Nephron (organoid): ENCODE data around the gene GSAP.

Experiments used
- H3K27ac Mint-ChIP-seq, 3 experiments: 2 replicates each; pipeline ENCODE4 v1.8.0; 2020; ENCODE audit warnings: mixed read lengths in 3 of 3, mild to moderate bottlenecking in 2 of 3, moderate library complexity in 1 of 3
- H3K27me3 Mint-ChIP-seq: 2 replicates; pipeline ENCODE4 v1.8.0; 2021; ENCODE audit warnings: low read depth, mild to moderate bottlenecking, moderate library complexity, mixed read lengths
- H3K36me3 Mint-ChIP-seq: 2 replicates; pipeline ENCODE4 v1.8.0; 2020; ENCODE audit warnings: low read depth, mixed read lengths
- H3K4me1 Mint-ChIP-seq: 2 replicates; pipeline ENCODE4 v1.8.0; 2020; ENCODE audit warnings: mixed read lengths
- H3K4me3 Mint-ChIP-seq, 3 experiments: 2 replicates each; pipeline ENCODE4 v1.8.0; 2020; ENCODE audit warnings: mild to moderate bottlenecking in 3 of 3, mixed read lengths in 3 of 3, moderate library complexity in 2 of 3
- H3K9me3 Mint-ChIP-seq: 2 replicates; pipeline ENCODE4 v1.8.0; 2020; ENCODE audit warnings: mixed read lengths
- TF ChIP-seq, protein P1 (sequence below), 3 experiments: fragments of 200-600 bp; sonication (generic); IDR thresholded peaks; one replicate each; pipeline ENCODE4 v1.5.0; 2021; ENCODE audit warnings: antibody characterized with exemption in 3 of 3; ENCODE audit not compliant: unreplicated experiment in 3 of 3

The GSAP gene

DNA sequence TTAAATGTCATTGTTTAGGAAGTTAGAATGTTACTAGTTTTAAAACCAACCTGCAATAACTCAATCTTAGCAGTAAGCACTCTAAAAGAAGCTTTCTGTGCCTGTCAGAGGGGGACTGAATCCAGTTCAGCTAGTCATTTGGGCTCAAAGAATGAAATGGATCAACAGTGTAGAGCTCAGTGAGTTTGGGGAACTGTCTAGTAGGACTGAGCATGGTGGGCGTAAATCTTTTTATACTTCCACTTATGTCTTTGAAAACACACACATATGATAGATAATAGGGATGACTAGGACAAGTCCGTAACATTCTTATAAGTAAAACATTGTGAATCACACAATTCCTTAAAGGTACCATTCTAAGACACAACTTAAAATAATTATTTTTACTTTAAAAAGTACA, 11.5 kb downstream of the GSAP start:
- H3K4me3 Mint-ChIP-seq: no peak overlapping the region
- no peaks in the 10 kb centered on the region for H3K9me3 Mint-ChIP-seq
- H3K27me3 Mint-ChIP-seq: no peaks in the 10 kb centered on the region
- no peaks in the 10 kb centered on the region for H3K4me1 Mint-ChIP-seq
- H3K27ac Mint-ChIP-seq: no peak overlapping the region
- TF ChIP-seq, protein P1, sequence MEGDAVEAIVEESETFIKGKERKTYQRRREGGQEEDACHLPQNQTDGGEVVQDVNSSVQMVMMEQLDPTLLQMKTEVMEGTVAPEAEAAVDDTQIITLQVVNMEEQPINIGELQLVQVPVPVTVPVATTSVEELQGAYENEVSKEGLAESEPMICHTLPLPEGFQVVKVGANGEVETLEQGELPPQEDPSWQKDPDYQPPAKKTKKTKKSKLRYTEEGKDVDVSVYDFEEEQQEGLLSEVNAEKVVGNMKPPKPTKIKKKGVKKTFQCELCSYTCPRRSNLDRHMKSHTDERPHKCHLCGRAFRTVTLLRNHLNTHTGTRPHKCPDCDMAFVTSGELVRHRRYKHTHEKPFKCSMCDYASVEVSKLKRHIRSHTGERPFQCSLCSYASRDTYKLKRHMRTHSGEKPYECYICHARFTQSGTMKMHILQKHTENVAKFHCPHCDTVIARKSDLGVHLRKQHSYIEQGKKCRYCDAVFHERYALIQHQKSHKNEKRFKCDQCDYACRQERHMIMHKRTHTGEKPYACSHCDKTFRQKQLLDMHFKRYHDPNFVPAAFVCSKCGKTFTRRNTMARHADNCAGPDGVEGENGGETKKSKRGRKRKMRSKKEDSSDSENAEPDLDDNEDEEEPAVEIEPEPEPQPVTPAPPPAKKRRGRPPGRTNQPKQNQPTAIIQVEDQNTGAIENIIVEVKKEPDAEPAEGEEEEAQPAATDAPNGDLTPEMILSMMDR (IDR thresholded peaks at IDR 0.05; ENCODE audit: unreplicated experiment in 3 of 3): no peak
- no peaks in the 10 kb centered on the region for H3K36me3 Mint-ChIP-seq

DNA sequence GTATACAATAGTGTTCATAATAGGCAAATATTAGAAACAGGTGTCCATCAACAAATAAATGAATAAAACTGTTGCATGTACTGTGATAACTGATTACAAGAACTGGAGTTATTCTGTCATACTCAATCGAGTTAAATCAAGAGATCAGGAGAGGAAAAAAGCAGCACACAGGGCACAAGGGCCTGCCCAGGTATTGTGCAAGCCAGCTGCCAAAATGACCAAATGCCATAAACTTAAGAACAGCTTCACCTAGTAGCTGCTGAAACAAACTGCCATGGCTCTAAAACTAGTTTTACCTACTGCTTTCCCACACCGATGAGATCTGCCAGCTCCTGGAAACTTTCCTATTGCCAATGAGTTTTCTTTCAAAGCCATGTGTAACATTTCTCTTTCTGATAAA, 12.2 kb downstream of the GSAP start:
- no peaks in the 10 kb centered on the region for H3K9me3 Mint-ChIP-seq
- H3K36me3 Mint-ChIP-seq: no peaks in the 10 kb centered on the region
- H3K4me1 Mint-ChIP-seq: no peaks in the 10 kb centered on the region
- TF ChIP-seq, protein P1 (IDR thresholded peaks at IDR 0.05; ENCODE audit: unreplicated experiment in 3 of 3): no peak
- no peak overlapping the region for H3K27ac Mint-ChIP-seq
- H3K4me3 Mint-ChIP-seq: no peak overlapping the region
- no peaks in the 10 kb centered on the region for H3K27me3 Mint-ChIP-seq

DNA sequence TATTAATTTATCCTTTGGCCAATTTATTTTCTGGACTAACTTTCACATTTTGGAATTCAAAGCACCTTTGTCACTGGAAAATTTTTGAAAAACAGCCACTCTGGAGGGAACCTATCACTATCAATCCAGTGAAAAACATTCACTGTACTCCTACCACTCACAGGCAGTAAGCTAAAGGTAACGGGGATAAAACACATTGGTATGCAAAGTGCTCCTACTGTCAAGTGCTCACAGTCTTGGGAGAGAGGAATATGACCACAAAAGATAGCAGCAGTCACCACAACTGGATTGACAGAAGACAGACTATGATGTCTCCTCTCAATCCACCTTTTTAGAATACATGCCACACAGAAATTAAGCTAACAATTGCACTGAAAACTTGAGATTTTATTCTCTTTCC, 13.3 kb downstream of the GSAP start:
- TF ChIP-seq, protein P1 (IDR thresholded peaks at IDR 0.05; ENCODE audit: unreplicated experiment in 3 of 3): no peak
- no peaks in the 10 kb centered on the region for H3K36me3 Mint-ChIP-seq
- no peak overlapping the region for H3K27ac Mint-ChIP-seq
- H3K27me3 Mint-ChIP-seq: no peaks in the 10 kb centered on the region
- no peaks in the 10 kb centered on the region for H3K9me3 Mint-ChIP-seq
- H3K4me1 Mint-ChIP-seq: no peaks in the 10 kb centered on the region
- no peak overlapping the region for H3K4me3 Mint-ChIP-seq

DNA sequence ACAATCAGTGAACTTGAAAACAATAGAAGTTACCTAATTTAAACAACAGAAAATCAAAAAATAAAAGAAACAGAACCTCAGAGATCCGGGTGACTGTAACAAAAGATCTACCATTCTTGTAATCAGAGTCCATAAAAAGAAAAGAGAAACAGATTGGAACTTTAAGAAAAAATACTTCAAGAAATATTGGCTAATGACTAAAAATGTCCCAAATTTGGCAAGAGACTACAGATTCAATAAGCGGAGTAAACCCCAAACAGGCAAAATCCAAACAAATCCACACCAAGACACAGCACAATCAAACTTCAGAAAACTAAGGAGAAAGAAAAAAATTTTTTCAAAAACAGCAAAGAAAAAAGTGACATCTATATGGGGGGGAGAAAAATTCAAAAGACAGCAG, 15.1 kb downstream of the GSAP start:
- Mint-ChIP-seq H3K4me3 (no peak overlapping the region), H3K27ac (no peak overlapping the region), H3K27me3 (no peaks in the 10 kb centered on the region), H3K36me3 (no peaks in the 10 kb centered on the region), H3K4me1 (no peaks in the 10 kb centered on the region), H3K9me3 (no peaks in the 10 kb centered on the region)
- TF ChIP-seq, protein P1 (IDR thresholded peaks at IDR 0.05; ENCODE audit: unreplicated experiment in 3 of 3): no peak

DNA sequence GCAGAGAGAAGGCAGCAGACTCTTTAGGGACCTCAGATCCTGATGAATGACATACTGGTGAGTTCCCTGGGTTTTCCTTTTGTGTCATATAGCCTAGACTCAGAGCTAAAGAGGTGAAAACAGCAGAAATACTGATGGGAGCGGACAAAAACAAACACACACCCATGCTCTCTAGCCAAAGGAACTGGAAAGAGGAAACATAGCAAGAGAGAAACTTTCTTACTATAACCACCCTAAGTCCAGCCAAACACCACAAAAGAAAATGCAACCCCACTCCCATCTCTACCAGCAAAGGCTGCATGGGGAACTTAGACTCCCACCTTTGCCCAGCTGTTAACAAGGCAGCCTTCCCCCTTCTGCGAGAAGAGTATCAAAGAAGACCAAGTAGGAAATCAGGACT, 16.3 kb downstream of the GSAP start:
- no peaks in the 10 kb centered on the region for H3K9me3 Mint-ChIP-seq
- H3K36me3 Mint-ChIP-seq: no peaks in the 10 kb centered on the region
- H3K4me1 Mint-ChIP-seq: peaks cover 6% of the 10 kb centered on the region
- H3K27me3 Mint-ChIP-seq: no peaks in the 10 kb centered on the region
- TF ChIP-seq, protein P1 (IDR thresholded peaks at IDR 0.05; ENCODE audit: unreplicated experiment in 3 of 3): no peak
- no peak overlapping the region for H3K27ac Mint-ChIP-seq
- no peak overlapping the region for H3K4me3 Mint-ChIP-seq

DNA sequence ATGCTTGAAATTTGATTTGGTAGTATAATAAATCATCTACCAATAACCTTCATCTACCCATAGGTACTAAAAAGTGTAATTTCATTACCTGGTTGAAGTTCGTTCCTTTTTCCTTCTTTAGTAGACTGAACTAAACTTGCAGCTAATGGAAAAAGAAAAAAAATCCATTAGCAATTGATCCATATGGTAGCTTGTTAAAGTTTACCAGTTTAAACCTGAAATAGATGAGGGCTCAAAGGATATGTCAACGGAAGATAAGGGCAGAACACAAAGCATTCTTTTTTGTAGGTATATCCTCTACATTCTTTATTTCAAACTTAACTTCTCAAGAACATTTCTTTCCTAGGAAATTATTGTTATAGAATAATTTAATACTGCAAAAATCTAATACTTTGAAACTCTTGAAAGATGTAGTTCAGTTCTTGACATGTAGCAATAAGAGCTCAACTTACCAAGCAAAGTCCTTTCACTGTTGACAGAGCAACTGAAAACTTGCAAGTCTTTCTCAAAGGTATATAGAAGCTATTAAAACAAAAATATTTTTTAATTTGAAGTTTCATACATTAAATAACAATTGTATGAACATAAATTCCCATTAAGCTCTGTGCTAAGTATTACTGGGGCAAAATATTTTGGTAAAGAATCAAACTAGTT, 19.1 kb downstream of the GSAP start:
- TF ChIP-seq, protein P1 (IDR thresholded peaks at IDR 0.05; ENCODE audit: unreplicated experiment in 3 of 3): no peak
- peaks cover 6% of the 10 kb centered on the region for H3K4me1 Mint-ChIP-seq
- H3K9me3 Mint-ChIP-seq: no peaks in the 10 kb centered on the region
- peaks cover 5% of the 10 kb centered on the region for H3K27me3 Mint-ChIP-seq
- H3K27ac Mint-ChIP-seq: no peak overlapping the region
- no peak overlapping the region for H3K4me3 Mint-ChIP-seq
- H3K36me3 Mint-ChIP-seq: no peaks in the 10 kb centered on the region
